Trophoblast cell (in vitro differentiated cells and primary cell): ENCODE data around the gene CCDC88B.

Experiments used
- DNase-seq, 2 donors: peaks; one replicate each; pipeline ENCODE4 v3.0.0-alpha.2; 2016
- H2AFZ ChIP-seq: 2 replicates; pipeline ENCODE4 v1.6.1; 2013; ENCODE audit warnings: low read length, moderate library complexity, mild to moderate bottlenecking; ENCODE audit not compliant: insufficient read depth, poor library complexity
- H2AK5ac ChIP-seq: 2 replicates; pipeline ENCODE4 v1.6.1; 2013; ENCODE audit warnings: mild to moderate bottlenecking, low read length
- H2BK120ac ChIP-seq: 2 replicates; pipeline ENCODE4 v1.6.1; 2013; ENCODE audit warnings: low read length, mild to moderate bottlenecking, moderate library complexity; ENCODE audit not compliant: insufficient read depth, poor library complexity
- H2BK12ac ChIP-seq: 2 replicates; pipeline ENCODE4 v1.6.1; 2013; ENCODE audit warnings: mild to moderate bottlenecking, low read length, moderate library complexity
- H2BK5ac ChIP-seq: 2 replicates; pipeline ENCODE4 v1.6.1; 2013; ENCODE audit warnings: low read length, low read depth, moderate library complexity, mild to moderate bottlenecking; ENCODE audit not compliant: poor library complexity
- H3K14ac ChIP-seq: 2 replicates; pipeline ENCODE4 v1.6.1; 2013; ENCODE audit warnings: mild to moderate bottlenecking, low read length
- H3K18ac ChIP-seq: 2 replicates; pipeline ENCODE4 v1.6.1; 2013; ENCODE audit warnings: mild to moderate bottlenecking, low read length
- H3K23ac ChIP-seq: 2 replicates; pipeline ENCODE4 v1.6.1; 2013; ENCODE audit warnings: low read length
- H3K27ac ChIP-seq: 2 replicates; pipeline ENCODE4 v1.5.1; 2013; ENCODE audit warnings: low read depth, mild to moderate bottlenecking, inconsistent platforms, low read length, moderate library complexity
- H3K27me3 ChIP-seq: 2 replicates; pipeline ENCODE4 v1.6.1; 2013; ENCODE audit warnings: inconsistent platforms, mild to moderate bottlenecking, low read length, moderate library complexity; ENCODE audit not compliant: insufficient read depth
- H3K36me3 ChIP-seq, 2 experiments: 1 replicate in 1 of 2; 2 replicates in 1 of 2; pipeline ENCODE4 v1.6.1; 2013; ENCODE audit warnings: low read length in 2 of 2, mild to moderate bottlenecking in 2 of 2, moderate library complexity in 1 of 2; ENCODE audit not compliant: insufficient read depth in 2 of 2, control insufficient read depth in 1 of 2
- H3K4ac ChIP-seq: 2 replicates; pipeline ENCODE4 v1.6.1; 2013; ENCODE audit warnings: low read depth, mild to moderate bottlenecking, low read length, moderate library complexity
- H3K4me1 ChIP-seq, 2 experiments: 1 replicate in 1 of 2; 2 replicates in 1 of 2; pipeline ENCODE4 v1.6.1; 2013; ENCODE audit warnings: low read length in 2 of 2, mild to moderate bottlenecking in 2 of 2, moderate library complexity in 1 of 2; ENCODE audit not compliant: insufficient read depth in 2 of 2, control insufficient read depth in 1 of 2
- H3K4me2 ChIP-seq: 2 replicates; pipeline ENCODE4 v1.6.1; 2013; ENCODE audit warnings: inconsistent platforms, mild to moderate bottlenecking, low read length, moderate library complexity
- H3K4me3 ChIP-seq: 2 replicates; pipeline ENCODE4 v1.5.1; 2013; ENCODE audit warnings: mild to moderate bottlenecking, low read depth, low read length, inconsistent platforms
- H3K79me1 ChIP-seq: one replicate; pipeline ENCODE4 v1.6.1; 2013; ENCODE audit warnings: low read length
- H3K79me2 ChIP-seq: 2 replicates; pipeline ENCODE4 v1.6.1; 2013; ENCODE audit warnings: low read length, mild to moderate bottlenecking; ENCODE audit not compliant: control insufficient read depth, insufficient read depth, poor library complexity
- H3K9ac ChIP-seq: 2 replicates; pipeline ENCODE4 v1.6.1; 2013; ENCODE audit warnings: mild to moderate bottlenecking, low read length
- H3K9me3 ChIP-seq: 2 replicates; pipeline ENCODE4 v1.6.1; 2013; ENCODE audit warnings: low read depth, mild to moderate bottlenecking, control low read depth, inconsistent platforms, low read length; ENCODE audit not compliant: insufficient read depth
- H4K12ac ChIP-seq: 2 replicates; pipeline ENCODE4 v1.6.1; 2013; ENCODE audit warnings: low read depth, mild to moderate bottlenecking, low read length, moderate library complexity
- H4K8ac ChIP-seq: 2 replicates; pipeline ENCODE4 v1.6.1; 2013; ENCODE audit warnings: low read depth, mild to moderate bottlenecking, low read length, moderate library complexity
- H4K91ac ChIP-seq: one replicate; pipeline ENCODE4 v1.6.1; 2013; ENCODE audit warnings: low read depth, mild to moderate bottlenecking, low read length, moderate library complexity
- WGBS: extraction: QIAGEN DNeasy Blood & Tissue Kit; methylation state at CpG from one replicate; pipeline ENCODE4 v1.1.7; 2013; ENCODE audit warnings: missing lambda C conversion rate; ENCODE audit not compliant: insufficient read length, insufficient coverage; ENCODE audit errors: extremely low coverage; 5-methylcytosine and 5-hydroxymethylcytosine counted together

Gene CCDC88B

GRCh38 chr11:64341851-64342791 lies 2.1 kb downstream of the CCDC88B start:
- Histone ChIP-seq H2AFZ (peak overlapping the region; percentile 81), H3K27me3 (no peaks in the 10 kb centered on the region), H2BK120ac (peak overlapping the region; percentile 37), H3K4me3 (no peak overlapping the region), H3K4ac (peak overlapping the region; percentile 58), H2BK5ac (no peak overlapping the region), H4K8ac (peak overlapping the region; percentile 82), H3K14ac (peak overlapping the region; percentile 69), H3K4me2 (peak overlapping the region; percentile 41), H3K27ac (no peak overlapping the region), H3K79me2 (peaks cover 2% of the 10 kb centered on the region), H3K18ac (peak overlapping the region; percentile 58), H3K36me3 (no peaks in the 10 kb centered on the region), H4K91ac (peak overlapping the region; percentile 48), H3K9me3 (peaks cover 3% of the 10 kb centered on the region), H3K4me1 (peaks cover 6 to 7% of the 10 kb centered on the region in 2 experiments), H3K9ac (no peak overlapping the region), H2BK12ac (no peak overlapping the region), H2AK5ac (peak overlapping the region; percentile 21), H4K12ac (peak overlapping the region; percentile 79), H3K79me1 (peaks cover 6% of the 10 kb centered on the region), H3K23ac (no peak overlapping the region)
- peak; percentile 94 for DNase-seq
- no CpG with 5 or more reads among the region's 55 CpGs for WGBS

- Histone ChIP-seq H2BK120ac (no peak overlapping the region), H3K36me3 (no peaks in the 10 kb centered on the region), H3K18ac (no peak overlapping the region), H4K91ac (no peak overlapping the region), H3K4me2 (no peak overlapping the region), H3K27me3 (no peaks in the 10 kb centered on the region), H3K4me3 (no peak overlapping the region), H2BK5ac (no peak overlapping the region), H3K9me3 (peaks cover 3% of the 10 kb centered on the region), H3K79me2 (peaks cover 2% of the 10 kb centered on the region), H2AFZ (no peak overlapping the region), H2BK12ac (no peak overlapping the region), H3K9ac (no peak overlapping the region), H3K23ac (no peak overlapping the region), H4K8ac (no peak overlapping the region), H3K4me1 (peaks cover 6 to 11% of the 10 kb centered on the region in 2 experiments), H4K12ac (no peak overlapping the region), H3K4ac (no peak overlapping the region), H3K79me1 (peaks cover 6% of the 10 kb centered on the region), H3K27ac (no peak overlapping the region), H2AK5ac (peak overlapping the region; percentile 20), H3K14ac (no peak overlapping the region)
- no CpG with 5 or more reads among the region's 29 CpGs for WGBS
- no peak for DNase-seq
Measured at GRCh38 chr11:64342869-64343745, 3.1 kb downstream of the CCDC88B start.

GRCh38 chr11:64343767-64344559 lies 4.0 kb downstream of the CCDC88B start:
- WGBS: no CpG with 5 or more reads among the region's 18 CpGs

GRCh38 chr11:64344787-64345186 lies 4.8 kb downstream of the CCDC88B start:
- Histone ChIP-seq H3K4me2 (no peak overlapping the region), H3K23ac (no peak overlapping the region), H3K79me1 (peaks cover 6% of the 10 kb centered on the region), H3K36me3 (no peaks in the 10 kb centered on the region), H3K9ac (no peak overlapping the region), H2BK12ac (no peak overlapping the region), H3K9me3 (peaks cover 3% of the 10 kb centered on the region), H2BK5ac (no peak overlapping the region), H3K14ac (no peak overlapping the region), H2AFZ (no peak overlapping the region), H4K12ac (no peak overlapping the region), H3K4me3 (no peak overlapping the region), H3K18ac (no peak overlapping the region), H3K79me2 (peaks cover 2% of the 10 kb centered on the region), H4K91ac (no peak overlapping the region), H3K27ac (no peak overlapping the region), H3K4me1 (peaks cover 8 to 11% of the 10 kb centered on the region in 2 experiments), H3K27me3 (no peaks in the 10 kb centered on the region), H2BK120ac (no peak overlapping the region), H4K8ac (no peak overlapping the region), H2AK5ac (no peak overlapping the region), H3K4ac (no peak overlapping the region)
- no peak for DNase-seq
- no CpG with 5 or more reads among the region's 28 CpGs for WGBS

More at GRCh38 chr11:64343767-64344559, 4.0 kb downstream of the CCDC88B start:
- Histone ChIP-seq H3K14ac (no peak overlapping the region), H3K4me2 (no peak overlapping the region), H3K23ac (no peak overlapping the region), H3K79me1 (peaks cover 6% of the 10 kb centered on the region), H4K8ac (no peak overlapping the region), H2BK120ac (no peak overlapping the region), H3K27ac (no peak overlapping the region), H3K4me1 (peaks cover 8 to 11% of the 10 kb centered on the region in 2 experiments), H3K9ac (no peak overlapping the region), H3K36me3 (no peaks in the 10 kb centered on the region), H4K12ac (no peak overlapping the region), H2AFZ (no peak overlapping the region), H2BK5ac (no peak overlapping the region), H3K9me3 (peaks cover 3% of the 10 kb centered on the region), H2BK12ac (no peak overlapping the region), H3K18ac (no peak overlapping the region), H2AK5ac (peak overlapping the region; percentile 20), H3K4ac (no peak overlapping the region), H3K79me2 (peaks cover 2% of the 10 kb centered on the region), H3K27me3 (no peaks in the 10 kb centered on the region), H3K4me3 (no peak overlapping the region), H4K91ac (no peak overlapping the region)
- peak in 1 of 2 donors; percentile 32 for DNase-seq
